HepG2 (cell line): ENCODE results near the gene TAF3. TPM values are rescaled to one million over a fixed set of nuclear protein-coding genes. Genes with fewer than 3 reads are reported as not detected.

Experiments used
- CCDC6 ChIP-seq: sonication (generic); formaldehyde crosslinking; IDR thresholded peaks from 2 replicates; pipeline ENCODE4 v1.8.1; 2022; ENCODE audit warnings: mild to moderate bottlenecking, missing genetic modification reagents, moderate library complexity
- EHMT2 ChIP-seq: fragments of 200-600 bp; sonication (generic); IDR thresholded peaks from 2 replicates; pipeline ENCODE4 v1.7.0; 2017; ENCODE audit warnings: antibody characterized with exemption, low read depth, low read length, borderline replicate concordance
- HMGXB4 ChIP-seq, 2 experiments: sonication (generic) in 1 of 2; formaldehyde crosslinking in 1 of 2; IDR thresholded peaks; 2 replicates each; pipeline versions ENCODE4 v1.4.0 to v1.6.1; 2018 to 2020; ENCODE audit warnings: missing genetic modification reagents in 2 of 2, borderline replicate concordance in 1 of 2, low read depth in 1 of 2, mild to moderate bottlenecking in 1 of 2, missing biosample characterization in 1 of 2
- HNRNPK ChIP-seq: fragments of 200-400 bp; formaldehyde crosslinking; IDR thresholded peaks from 2 replicates; pipeline ENCODE4 v1.6.1; 2018; ENCODE audit warnings: low read length, low read depth, moderate library complexity, mild to moderate bottlenecking; ENCODE audit not compliant: poor library complexity, severe bottlenecking
- NFE2 ChIP-seq: sonication (generic); formaldehyde crosslinking; IDR thresholded peaks from 2 replicates; pipeline ENCODE4 v1.4.0; 2020; ENCODE audit warnings: missing genetic modification reagents
- RBM39 ChIP-seq: fragments of 200-400 bp; formaldehyde crosslinking; IDR thresholded peaks from one replicate; pipeline ENCODE4 v1.6.1; 2018; ENCODE audit warnings: antibody characterized with exemption, mild to moderate bottlenecking, low read depth, low read length; ENCODE audit not compliant: poor library complexity, severe bottlenecking
- REL ChIP-seq: sonication (generic); formaldehyde crosslinking; conservative IDR thresholded peaks from 2 replicates; pipeline ENCODE4 v1.8.0; 2022; ENCODE audit warnings: mild to moderate bottlenecking, missing genetic modification reagents, moderate library complexity
- RNF219 ChIP-seq: sonication (generic); formaldehyde crosslinking; IDR thresholded peaks from 2 replicates; pipeline ENCODE4 v1.5.0; 2020; ENCODE audit warnings: mild to moderate bottlenecking, missing genetic modification reagents
- SCMH1 ChIP-seq: sonication (generic); formaldehyde crosslinking; IDR thresholded peaks from 2 replicates; pipeline ENCODE4 v1.9.0; 2021; ENCODE audit warnings: missing genetic modification reagents, mild to moderate bottlenecking, borderline replicate concordance
- SRSF4 ChIP-seq: fragments of 200-400 bp; formaldehyde crosslinking; IDR thresholded peaks from one replicate; pipeline ENCODE4 v1.6.1; 2018; ENCODE audit warnings: mild to moderate bottlenecking, low read depth, low read length, moderate library complexity; ENCODE audit not compliant: poor library complexity, severe bottlenecking
- SSRP1 ChIP-seq: IDR thresholded peaks from 2 replicates; pipeline ENCODE4 v1.6.1; 2016; ENCODE audit warnings: control low read depth
- THAP9 ChIP-seq: sonication (generic); formaldehyde crosslinking; IDR thresholded peaks from 2 replicates; pipeline ENCODE4; 2020; ENCODE audit warnings: missing genetic modification reagents, mild to moderate bottlenecking, borderline replicate concordance
- TSC22D2 ChIP-seq: sonication (generic); formaldehyde crosslinking; IDR thresholded peaks from 2 replicates; pipeline ENCODE4 v1.5.1; 2020; ENCODE audit warnings: missing genetic modification reagents, mild to moderate bottlenecking, borderline replicate concordance
- ZFP36 ChIP-seq: fragments of 150-350 bp; IDR thresholded peaks from 2 replicates; pipeline ENCODE4 v1.6.1; 2018; ENCODE audit warnings: borderline replicate concordance, low read length, low read depth; ENCODE audit not compliant: partially characterized antibody
- ZFP90 ChIP-seq: sonication (generic); formaldehyde crosslinking; IDR thresholded peaks from 2 replicates; pipeline ENCODE4 v1.8.0; 2022; ENCODE audit warnings: missing genetic modification reagents, mild to moderate bottlenecking, inconsistent platforms, borderline replicate concordance
- ZNF12 ChIP-seq: sonication (generic); formaldehyde crosslinking; IDR thresholded peaks from 2 replicates; pipeline ENCODE4 v1.5.0; 2020; ENCODE audit warnings: missing genetic modification reagents
- ZNF207 ChIP-seq: fragments of 450-650 bp; IDR thresholded peaks from 2 replicates; pipeline ENCODE4 v1.6.1; 2016; ENCODE audit warnings: antibody characterized with exemption, borderline replicate concordance
- ZNF343 ChIP-seq: sonication (generic); formaldehyde crosslinking; IDR thresholded peaks from 2 replicates; pipeline ENCODE4 v1.4.0; 2020; ENCODE audit warnings: mild to moderate bottlenecking, missing genetic modification reagents
- ZNF484 ChIP-seq: sonication (generic); formaldehyde crosslinking; IDR thresholded peaks from 2 replicates; pipeline ENCODE4 v1.5.1; 2020; ENCODE audit warnings: mild to moderate bottlenecking, low read depth, missing genetic modification reagents, borderline replicate concordance
- ZNF549 ChIP-seq: sonication (generic); formaldehyde crosslinking; IDR thresholded peaks from 2 replicates; pipeline ENCODE4 v1.5.0; 2020; ENCODE audit warnings: missing genetic modification reagents
- ZNF629 ChIP-seq: sonication (generic); formaldehyde crosslinking; conservative IDR thresholded peaks from 2 replicates; pipeline ENCODE4 v1.5.0; 2020; ENCODE audit warnings: missing genetic modification reagents
- ZNF800 ChIP-seq: sonication (generic); formaldehyde crosslinking; IDR thresholded peaks from 2 replicates; pipeline ENCODE4 v1.4.0; 2020; ENCODE audit warnings: missing genetic modification reagents
- polyA plus RNA-seq, 8 experiments: library from polyadenylated mRNA; depleted of rRNA in 3 of 8; stranded (reverse) in 7 of 8; unstranded in 1 of 8; fragments of >200 nt; fragmentation: Illumina TruSeq in 4 of 8; extraction: Trizol in 4 of 8; gene quantifications; 2 replicates each; pipeline versions ENCODE4 v1.2.1 to v1.2.3, GENCODE V29; 2011 to 2016; ENCODE audit warnings: low read depth in 4 of 8, missing spikeins in 1 of 8, mixed read lengths in 1 of 8; ENCODE audit not compliant: insufficient read depth in 1 of 8
- total RNA-seq, 5 experiments: library from RNA; depleted of rRNA; stranded (reverse); fragments of >200 nt; fragmentation: Illumina TruSeq; extraction: Trizol; gene quantifications; 2 replicates each; pipeline ENCODE4 v1.2.3, GENCODE V29; 2016; ENCODE audit warnings: low read depth in 1 of 5

Gene TAF3
- total and polyA plus RNA-seq, 2 of the 13 experiments (the other 11 are each of a cell fraction or from before 2014, with no cell fraction given), result 1.7 to 2.9 TPM

GRCh38 chr10:7942859-7943258, 124.6 kb downstream of the TAF3 start (continued):
- no peak for TF ChIP-seq SSRP1 (CRISPR knock-in tag)
- no peak for TF ChIP-seq ZNF484 (CRISPR knock-in tag)
- TF ChIP-seq ZNF629 (CRISPR knock-in tag), result no peak
- no peak for TF ChIP-seq ZFP90
- TF ChIP-seq ZNF343 (CRISPR knock-in tag), result no peak
- no peak for TF ChIP-seq RNF219
- TF ChIP-seq ZNF549, result no peak
- no peak for TF ChIP-seq HNRNPK
- TF ChIP-seq NFE2, result no peak
- TF ChIP-seq EHMT2, result no peak
- TF ChIP-seq HMGXB4 (CRISPR knock-in tag; IDR thresholded peaks at IDR 0.05; ENCODE audit: borderline replicate concordance in 1 of 2, low read depth in 1 of 2), result no peak
- TF ChIP-seq THAP9 (CRISPR knock-in tag), result no peak
- TF ChIP-seq ZFP36, result no peak
- TF ChIP-seq SCMH1 (CRISPR knock-in tag), result no peak
- no peak for TF ChIP-seq ZNF207
- TF ChIP-seq REL (CRISPR knock-in tag), result no peak
- TF ChIP-seq RBM39, result no peak
- no peak for TF ChIP-seq CCDC6 (CRISPR knock-in tag)
- TF ChIP-seq ZNF12 (CRISPR knock-in tag), result peak; percentile 52; the same call in 1 of the 2 replicates
- no peak for TF ChIP-seq ZNF800
- TF ChIP-seq TSC22D2 (CRISPR knock-in tag), result no peak
- no peak for TF ChIP-seq SRSF4
